ENCODE results near the gene PTK7. TPM values are rescaled to one million over a fixed set of nuclear protein-coding genes. Genes with fewer than 3 reads are reported as not detected.

Gene PTK7
- total RNA-seq, 1 experiment from 2014 or later, result 165 TPM

DNA sequence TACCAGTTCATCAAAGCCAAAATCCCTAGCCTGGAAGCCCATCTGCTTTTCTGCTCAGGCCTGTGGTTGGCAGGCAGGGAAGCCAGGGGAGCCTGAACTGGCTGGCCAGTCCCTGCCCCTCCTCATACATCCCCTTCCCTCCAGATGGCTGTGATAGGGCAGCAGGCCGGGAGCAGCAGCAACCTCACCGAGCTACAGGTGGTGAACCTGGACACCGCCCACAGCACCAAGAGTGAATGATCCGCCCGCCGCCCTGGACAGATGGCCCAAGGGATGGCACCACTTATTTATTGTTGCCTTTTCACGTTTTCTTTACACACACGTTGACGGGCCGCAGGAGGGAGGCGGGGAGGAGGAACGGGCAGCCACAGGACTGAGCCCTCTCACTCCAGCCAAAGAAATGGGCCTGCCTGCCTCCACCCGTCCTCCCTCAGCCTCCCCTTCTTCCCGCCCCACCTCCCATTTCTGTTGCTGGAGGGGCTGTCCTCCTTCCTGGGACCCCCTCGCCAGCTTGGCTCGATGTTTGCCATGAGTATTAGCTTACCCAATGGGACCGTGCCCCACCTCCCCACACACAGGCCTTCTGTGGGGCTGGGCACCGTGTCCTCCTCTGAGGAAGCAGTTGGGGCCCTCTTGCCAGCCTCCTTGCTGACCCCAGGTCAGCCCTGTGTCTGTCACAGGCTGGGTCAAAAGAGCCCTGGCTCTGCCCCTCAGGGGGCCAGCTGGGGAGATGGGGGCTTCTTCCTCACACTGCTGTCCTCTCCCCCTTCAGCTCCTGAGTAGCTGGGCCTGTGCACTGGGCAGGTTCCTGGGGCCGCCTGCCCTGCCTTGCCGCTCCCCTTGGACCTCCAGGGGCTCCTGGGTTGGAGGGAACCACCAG lies 103.1 kb downstream of the PTK7 start (continued):
- TF ChIP-seq, protein P1, sequence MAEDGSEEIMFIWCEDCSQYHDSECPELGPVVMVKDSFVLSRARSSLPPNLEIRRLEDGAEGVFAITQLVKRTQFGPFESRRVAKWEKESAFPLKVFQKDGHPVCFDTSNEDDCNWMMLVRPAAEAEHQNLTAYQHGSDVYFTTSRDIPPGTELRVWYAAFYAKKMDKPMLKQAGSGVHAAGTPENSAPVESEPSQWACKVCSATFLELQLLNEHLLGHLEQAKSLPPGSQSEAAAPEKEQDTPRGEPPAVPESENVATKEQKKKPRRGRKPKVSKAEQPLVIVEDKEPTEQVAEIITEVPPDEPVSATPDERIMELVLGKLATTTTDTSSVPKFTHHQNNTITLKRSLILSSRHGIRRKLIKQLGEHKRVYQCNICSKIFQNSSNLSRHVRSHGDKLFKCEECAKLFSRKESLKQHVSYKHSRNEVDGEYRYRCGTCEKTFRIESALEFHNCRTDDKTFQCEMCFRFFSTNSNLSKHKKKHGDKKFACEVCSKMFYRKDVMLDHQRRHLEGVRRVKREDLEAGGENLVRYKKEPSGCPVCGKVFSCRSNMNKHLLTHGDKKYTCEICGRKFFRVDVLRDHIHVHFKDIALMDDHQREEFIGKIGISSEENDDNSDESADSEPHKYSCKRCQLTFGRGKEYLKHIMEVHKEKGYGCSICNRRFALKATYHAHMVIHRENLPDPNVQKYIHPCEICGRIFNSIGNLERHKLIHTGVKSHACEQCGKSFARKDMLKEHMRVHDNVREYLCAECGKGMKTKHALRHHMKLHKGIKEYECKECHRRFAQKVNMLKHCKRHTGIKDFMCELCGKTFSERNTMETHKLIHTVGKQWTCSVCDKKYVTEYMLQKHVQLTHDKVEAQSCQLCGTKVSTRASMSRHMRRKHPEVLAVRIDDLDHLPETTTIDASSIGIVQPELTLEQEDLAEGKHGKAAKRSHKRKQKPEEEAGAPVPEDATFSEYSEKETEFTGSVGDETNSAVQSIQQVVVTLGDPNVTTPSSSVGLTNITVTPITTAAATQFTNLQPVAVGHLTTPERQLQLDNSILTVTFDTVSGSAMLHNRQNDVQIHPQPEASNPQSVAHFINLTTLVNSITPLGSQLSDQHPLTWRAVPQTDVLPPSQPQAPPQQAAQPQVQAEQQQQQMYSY (CRISPR knock-in tag; IDR thresholded peaks at IDR 0.05), result no peak
- TF ChIP-seq, protein P2, sequence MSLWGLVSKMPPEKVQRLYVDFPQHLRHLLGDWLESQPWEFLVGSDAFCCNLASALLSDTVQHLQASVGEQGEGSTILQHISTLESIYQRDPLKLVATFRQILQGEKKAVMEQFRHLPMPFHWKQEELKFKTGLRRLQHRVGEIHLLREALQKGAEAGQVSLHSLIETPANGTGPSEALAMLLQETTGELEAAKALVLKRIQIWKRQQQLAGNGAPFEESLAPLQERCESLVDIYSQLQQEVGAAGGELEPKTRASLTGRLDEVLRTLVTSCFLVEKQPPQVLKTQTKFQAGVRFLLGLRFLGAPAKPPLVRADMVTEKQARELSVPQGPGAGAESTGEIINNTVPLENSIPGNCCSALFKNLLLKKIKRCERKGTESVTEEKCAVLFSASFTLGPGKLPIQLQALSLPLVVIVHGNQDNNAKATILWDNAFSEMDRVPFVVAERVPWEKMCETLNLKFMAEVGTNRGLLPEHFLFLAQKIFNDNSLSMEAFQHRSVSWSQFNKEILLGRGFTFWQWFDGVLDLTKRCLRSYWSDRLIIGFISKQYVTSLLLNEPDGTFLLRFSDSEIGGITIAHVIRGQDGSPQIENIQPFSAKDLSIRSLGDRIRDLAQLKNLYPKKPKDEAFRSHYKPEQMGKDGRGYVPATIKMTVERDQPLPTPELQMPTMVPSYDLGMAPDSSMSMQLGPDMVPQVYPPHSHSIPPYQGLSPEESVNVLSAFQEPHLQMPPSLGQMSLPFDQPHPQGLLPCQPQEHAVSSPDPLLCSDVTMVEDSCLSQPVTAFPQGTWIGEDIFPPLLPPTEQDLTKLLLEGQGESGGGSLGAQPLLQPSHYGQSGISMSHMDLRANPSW (CRISPR knock-in tag; conservative IDR thresholded peaks at IDR 0.05; ENCODE audit: low read depth), result no peak
- TF ChIP-seq, protein P3, sequence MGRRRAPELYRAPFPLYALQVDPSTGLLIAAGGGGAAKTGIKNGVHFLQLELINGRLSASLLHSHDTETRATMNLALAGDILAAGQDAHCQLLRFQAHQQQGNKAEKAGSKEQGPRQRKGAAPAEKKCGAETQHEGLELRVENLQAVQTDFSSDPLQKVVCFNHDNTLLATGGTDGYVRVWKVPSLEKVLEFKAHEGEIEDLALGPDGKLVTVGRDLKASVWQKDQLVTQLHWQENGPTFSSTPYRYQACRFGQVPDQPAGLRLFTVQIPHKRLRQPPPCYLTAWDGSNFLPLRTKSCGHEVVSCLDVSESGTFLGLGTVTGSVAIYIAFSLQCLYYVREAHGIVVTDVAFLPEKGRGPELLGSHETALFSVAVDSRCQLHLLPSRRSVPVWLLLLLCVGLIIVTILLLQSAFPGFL (CRISPR knock-in tag; IDR thresholded peaks at IDR 0.05; ENCODE audit: borderline replicate concordance), result no peak
- no peak for TF ChIP-seq GTF2I (CRISPR knock-in tag; conservative IDR thresholded peaks at IDR 0.05)
- no peak for TF ChIP-seq ZNF121 (CRISPR knock-in tag; IDR thresholded peaks at IDR 0.05)
- no peak for TF ChIP-seq NFYB (CRISPR knock-in tag; conservative IDR thresholded peaks at IDR 0.05; ENCODE audit: low read depth)

DNA sequence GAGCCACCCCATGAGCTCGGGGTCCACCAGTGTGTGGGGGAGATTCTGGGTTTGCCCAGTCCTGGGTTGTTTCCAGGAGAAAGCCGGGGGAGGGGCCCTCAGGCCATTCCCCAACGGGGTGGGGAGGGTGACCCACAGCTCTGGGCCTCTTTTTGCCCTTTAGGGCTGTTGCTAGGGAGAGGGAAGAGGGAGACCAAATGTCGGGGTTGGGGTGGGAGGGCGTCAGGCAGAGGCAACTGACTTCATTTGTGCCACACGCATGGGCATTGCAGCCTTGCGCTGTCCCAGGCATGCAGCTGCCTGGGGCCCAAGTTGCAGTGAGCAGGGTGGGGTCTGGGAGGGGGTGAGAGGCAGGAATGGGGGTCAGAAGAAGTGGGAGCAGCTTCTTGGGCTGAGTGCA lies 103.9 kb downstream of the PTK7 start:
- CTCF ChIA-PET, result interaction anchor here (0.6 to 1.2 kb wide), 3 partner anchors 9 to 277 kb away, joined by 3 to 5 read pairs (median 4); partner anchors contain the start of genes DNPH1 and SRF
- DNase-seq (ENCODE audit: low spot score) (no peak), ATAC-seq (no peak)
- H3K4me1 Mint-ChIP-seq, result peaks cover 21% of the 10 kb centered on the region
- no peak overlapping the region for H3K4me3 Mint-ChIP-seq
- TF ChIP-seq, protein P4, sequence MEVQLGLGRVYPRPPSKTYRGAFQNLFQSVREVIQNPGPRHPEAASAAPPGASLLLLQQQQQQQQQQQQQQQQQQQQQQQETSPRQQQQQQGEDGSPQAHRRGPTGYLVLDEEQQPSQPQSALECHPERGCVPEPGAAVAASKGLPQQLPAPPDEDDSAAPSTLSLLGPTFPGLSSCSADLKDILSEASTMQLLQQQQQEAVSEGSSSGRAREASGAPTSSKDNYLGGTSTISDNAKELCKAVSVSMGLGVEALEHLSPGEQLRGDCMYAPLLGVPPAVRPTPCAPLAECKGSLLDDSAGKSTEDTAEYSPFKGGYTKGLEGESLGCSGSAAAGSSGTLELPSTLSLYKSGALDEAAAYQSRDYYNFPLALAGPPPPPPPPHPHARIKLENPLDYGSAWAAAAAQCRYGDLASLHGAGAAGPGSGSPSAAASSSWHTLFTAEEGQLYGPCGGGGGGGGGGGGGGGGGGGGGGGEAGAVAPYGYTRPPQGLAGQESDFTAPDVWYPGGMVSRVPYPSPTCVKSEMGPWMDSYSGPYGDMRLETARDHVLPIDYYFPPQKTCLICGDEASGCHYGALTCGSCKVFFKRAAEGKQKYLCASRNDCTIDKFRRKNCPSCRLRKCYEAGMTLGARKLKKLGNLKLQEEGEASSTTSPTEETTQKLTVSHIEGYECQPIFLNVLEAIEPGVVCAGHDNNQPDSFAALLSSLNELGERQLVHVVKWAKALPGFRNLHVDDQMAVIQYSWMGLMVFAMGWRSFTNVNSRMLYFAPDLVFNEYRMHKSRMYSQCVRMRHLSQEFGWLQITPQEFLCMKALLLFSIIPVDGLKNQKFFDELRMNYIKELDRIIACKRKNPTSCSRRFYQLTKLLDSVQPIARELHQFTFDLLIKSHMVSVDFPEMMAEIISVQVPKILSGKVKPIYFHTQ (CRISPR knock-in tag; IDR thresholded peaks at IDR 0.05), result no peak
- TF ChIP-seq FOXJ3 (CRISPR knock-in tag; IDR thresholded peaks at IDR 0.05; ENCODE audit: borderline replicate concordance) (no peak), NFE2L1 (CRISPR knock-in tag; IDR thresholded peaks at IDR 0.05) (no peak), ATF1 (CRISPR knock-in tag; IDR thresholded peaks at IDR 0.05) (no peak), JAZF1 (CRISPR knock-in tag; IDR thresholded peaks at IDR 0.05) (no peak), ZBTB21 (CRISPR knock-in tag; IDR thresholded peaks at IDR 0.05; ENCODE audit: borderline replicate concordance) (no peak), ZNF219 (CRISPR knock-in tag; IDR thresholded peaks at IDR 0.05; ENCODE audit: borderline replicate concordance) (no peak), ZNF416 (CRISPR knock-in tag; IDR thresholded peaks at IDR 0.05) (no peak), SOX15 (CRISPR knock-in tag; IDR thresholded peaks at IDR 0.05) (no peak), KAT7 (CRISPR knock-in tag; IDR thresholded peaks at IDR 0.05; ENCODE audit: borderline replicate concordance) (no peak)
- TF ChIP-seq, protein P3 (CRISPR knock-in tag; IDR thresholded peaks at IDR 0.05; ENCODE audit: borderline replicate concordance), result no peak
- TF ChIP-seq, protein P5, sequence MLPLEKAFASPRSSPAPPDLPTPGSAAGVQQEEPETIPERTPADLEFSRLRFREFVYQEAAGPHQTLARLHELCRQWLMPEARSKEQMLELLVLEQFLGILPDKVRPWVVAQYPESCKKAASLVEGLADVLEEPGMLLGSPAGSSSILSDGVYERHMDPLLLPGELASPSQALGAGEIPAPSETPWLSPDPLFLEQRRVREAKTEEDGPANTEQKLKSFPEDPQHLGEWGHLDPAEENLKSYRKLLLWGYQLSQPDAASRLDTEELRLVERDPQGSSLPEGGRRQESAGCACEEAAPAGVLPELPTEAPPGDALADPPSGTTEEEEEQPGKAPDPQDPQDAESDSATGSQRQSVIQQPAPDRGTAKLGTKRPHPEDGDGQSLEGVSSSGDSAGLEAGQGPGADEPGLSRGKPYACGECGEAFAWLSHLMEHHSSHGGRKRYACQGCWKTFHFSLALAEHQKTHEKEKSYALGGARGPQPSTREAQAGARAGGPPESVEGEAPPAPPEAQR (CRISPR knock-in tag; IDR thresholded peaks at IDR 0.05), result no peak
- TF ChIP-seq, protein P6, sequence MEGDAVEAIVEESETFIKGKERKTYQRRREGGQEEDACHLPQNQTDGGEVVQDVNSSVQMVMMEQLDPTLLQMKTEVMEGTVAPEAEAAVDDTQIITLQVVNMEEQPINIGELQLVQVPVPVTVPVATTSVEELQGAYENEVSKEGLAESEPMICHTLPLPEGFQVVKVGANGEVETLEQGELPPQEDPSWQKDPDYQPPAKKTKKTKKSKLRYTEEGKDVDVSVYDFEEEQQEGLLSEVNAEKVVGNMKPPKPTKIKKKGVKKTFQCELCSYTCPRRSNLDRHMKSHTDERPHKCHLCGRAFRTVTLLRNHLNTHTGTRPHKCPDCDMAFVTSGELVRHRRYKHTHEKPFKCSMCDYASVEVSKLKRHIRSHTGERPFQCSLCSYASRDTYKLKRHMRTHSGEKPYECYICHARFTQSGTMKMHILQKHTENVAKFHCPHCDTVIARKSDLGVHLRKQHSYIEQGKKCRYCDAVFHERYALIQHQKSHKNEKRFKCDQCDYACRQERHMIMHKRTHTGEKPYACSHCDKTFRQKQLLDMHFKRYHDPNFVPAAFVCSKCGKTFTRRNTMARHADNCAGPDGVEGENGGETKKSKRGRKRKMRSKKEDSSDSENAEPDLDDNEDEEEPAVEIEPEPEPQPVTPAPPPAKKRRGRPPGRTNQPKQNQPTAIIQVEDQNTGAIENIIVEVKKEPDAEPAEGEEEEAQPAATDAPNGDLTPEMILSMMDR (IDR thresholded peaks at IDR 0.05), result no peak
- TF ChIP-seq, protein P7, sequence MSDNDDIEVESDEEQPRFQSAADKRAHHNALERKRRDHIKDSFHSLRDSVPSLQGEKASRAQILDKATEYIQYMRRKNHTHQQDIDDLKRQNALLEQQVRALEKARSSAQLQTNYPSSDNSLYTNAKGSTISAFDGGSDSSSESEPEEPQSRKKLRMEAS (CRISPR knock-in tag; IDR thresholded peaks at IDR 0.05), result no peak
- H3K27ac Mint-ChIP-seq, result no peak overlapping the region
- H3K9me3 Mint-ChIP-seq, result no peaks in the 10 kb centered on the region
- H3K27me3 Mint-ChIP-seq (ENCODE audit: low read depth), result no peaks in the 10 kb centered on the region; the same call in 1 of the 2 replicates
- POLR2A ChIA-PET, result interaction anchor here (1.3 to 4.0 kb wide), 3 partner anchors 9 to 250 kb away, joined by 3 to 29 read pairs (median 4); partner anchors contain the start of gene SRF
- H3K36me3 Mint-ChIP-seq, result peaks cover 31% of the 10 kb centered on the region

Data from WTC11 (cell line).